NCI-H146 (cell line): ENCODE results near the gene OR5M11.
"Not testable (repeated sequence)": the region's sequence is repeated elsewhere in the genome, so short reads cannot be mapped to it uniquely, and the experiment has no call there.

Source experiments
- DNase-seq: peaks from one replicate; lab custom pipeline; 2025; lab: John Stamatoyannopoulos, UW

The OR5M11 gene

DNA sequence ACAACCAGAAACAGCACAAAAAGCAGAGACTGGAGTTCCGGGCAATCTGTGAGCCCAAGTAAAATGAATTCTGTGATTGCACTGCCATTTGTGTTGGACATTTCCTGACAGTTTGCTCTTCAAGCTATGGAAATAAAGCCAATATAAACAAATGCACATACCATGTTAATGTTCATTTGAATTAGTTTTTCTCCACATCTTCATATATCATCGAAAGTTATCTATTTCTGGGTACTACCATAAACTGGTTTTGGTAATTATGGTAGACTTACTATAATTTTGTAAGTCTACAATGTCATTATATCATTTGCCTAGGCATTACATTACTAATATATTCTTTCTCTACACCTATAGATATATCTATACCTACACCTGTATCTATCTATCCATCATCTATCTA lies at the start of gene OR5M11:
Gene OR5M11 (minus strand): TSS at position 101 of the 400 bp plus-strand sequence. CDS start 0 bp downstream, at position 101.
- DNase-seq: no peak

- DNase-seq: not testable (repeated sequence)
Measured at GRCh38 chr11:56592088-56592717, 49.1 kb upstream of the OR5M11 start.

DNA sequence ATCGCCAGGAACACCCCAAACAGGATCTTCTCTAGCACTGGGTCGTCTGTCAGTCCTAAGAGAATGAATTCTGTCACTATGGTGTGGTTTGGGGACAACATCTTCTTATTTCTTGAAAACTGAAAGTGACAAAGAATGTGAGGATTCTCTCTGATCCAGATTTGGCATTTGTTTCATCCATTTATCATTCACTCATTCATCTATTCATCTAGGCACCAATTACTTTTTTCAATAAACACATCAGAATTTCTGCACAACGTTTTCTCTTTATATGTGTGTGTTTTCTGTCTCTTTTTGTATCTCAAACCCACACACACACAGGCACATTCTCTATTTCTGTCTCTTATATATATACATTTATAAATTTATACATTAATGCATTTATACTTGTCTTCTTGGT lies 34.6 kb upstream of the OR5M11 start, which contains the start of gene OR5M10:
Gene OR5M10 (minus strand): TSS at position 101 of the 400 bp plus-strand sequence. CDS start 0 bp downstream, at position 101.
- no peak for DNase-seq

GRCh38 chr11:56558574-56558973 lies 15.5 kb upstream of the OR5M11 start:
- no peak for DNase-seq

DNA sequence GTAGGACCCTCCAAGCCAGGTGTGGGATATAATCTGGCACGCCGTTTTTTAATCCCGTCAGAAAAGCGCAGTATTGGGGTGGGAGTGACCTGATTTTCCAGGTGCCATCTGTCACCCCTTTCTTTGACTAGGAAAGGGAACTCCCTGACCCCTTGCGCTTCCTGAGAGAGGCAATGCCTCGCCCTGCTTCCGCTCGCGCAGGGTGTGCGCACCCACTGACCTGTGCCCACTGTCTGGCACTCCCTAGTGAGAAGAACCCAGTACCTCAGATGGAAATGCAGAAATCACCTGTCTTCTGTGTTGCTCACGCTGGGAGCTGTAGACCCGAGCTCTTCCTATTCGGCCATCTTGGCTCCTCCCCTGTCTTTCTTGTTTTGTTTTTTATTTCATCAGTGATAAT lies 11.6 kb upstream of the OR5M11 start:
- DNase-seq: not testable (repeated sequence)

GRCh38 chr11:56545531-56545930 lies 2.5 kb upstream of the OR5M11 start:
- no peak for DNase-seq

DNA sequence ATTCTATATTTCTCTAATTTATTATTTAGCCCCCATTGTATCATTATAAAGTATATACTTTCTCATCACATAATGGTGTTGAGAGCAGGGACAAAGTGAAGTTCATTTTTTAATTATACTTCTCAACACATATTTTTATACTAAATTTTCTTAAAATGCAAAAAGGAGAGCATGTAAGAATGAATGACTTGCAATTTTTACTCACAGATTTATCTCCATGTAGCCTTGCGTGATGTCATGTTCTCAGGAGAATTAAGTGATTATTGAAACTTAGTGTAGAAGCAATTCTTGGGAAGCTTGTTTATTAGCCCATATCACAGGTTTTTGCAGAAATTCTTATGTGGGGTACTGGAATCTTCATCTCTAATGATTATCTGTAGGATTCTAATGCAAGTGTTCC lies 682 bp upstream of the OR5M11 start:
- no peak for DNase-seq

GRCh38 chr11:56533054-56533740 lies 9.9 kb downstream of the OR5M11 start:
- DNase-seq: no peak

GRCh38 chr11:56531856-56532255 lies 11.2 kb downstream of the OR5M11 start:
- no peak for DNase-seq

GRCh38 chr11:56522008-56522407 lies 21.0 kb downstream of the OR5M11 start:
- no peak for DNase-seq

- no peak for DNase-seq
Measured at GRCh38 chr11:56513280-56513679, 29.8 kb downstream of the OR5M11 start.

GRCh38 chr11:56509439-56509838 lies 33.6 kb downstream of the OR5M11 start:
- no peak for DNase-seq

DNA sequence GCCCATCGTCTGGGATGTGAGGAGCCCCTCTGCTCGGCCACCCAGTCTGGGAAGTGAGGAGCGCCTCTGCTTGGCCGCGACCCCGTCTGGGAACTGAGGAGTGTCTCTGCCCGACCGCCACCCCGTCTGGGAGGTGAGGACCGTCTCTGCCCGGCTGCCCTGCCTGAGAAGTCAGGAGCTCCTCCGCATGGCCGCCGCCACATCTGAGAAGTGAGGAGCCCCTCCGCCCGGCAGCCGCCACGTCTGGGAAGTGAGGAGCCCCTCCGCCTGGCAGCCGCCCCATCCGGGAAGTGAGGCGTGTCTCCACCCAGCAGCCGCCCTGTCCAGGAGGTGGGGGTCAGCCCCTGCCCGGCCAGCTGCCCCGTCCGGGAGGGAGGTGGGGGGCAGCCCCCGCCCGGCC lies 46.0 kb downstream of the OR5M11 start:
- DNase-seq: no peak

DNA sequence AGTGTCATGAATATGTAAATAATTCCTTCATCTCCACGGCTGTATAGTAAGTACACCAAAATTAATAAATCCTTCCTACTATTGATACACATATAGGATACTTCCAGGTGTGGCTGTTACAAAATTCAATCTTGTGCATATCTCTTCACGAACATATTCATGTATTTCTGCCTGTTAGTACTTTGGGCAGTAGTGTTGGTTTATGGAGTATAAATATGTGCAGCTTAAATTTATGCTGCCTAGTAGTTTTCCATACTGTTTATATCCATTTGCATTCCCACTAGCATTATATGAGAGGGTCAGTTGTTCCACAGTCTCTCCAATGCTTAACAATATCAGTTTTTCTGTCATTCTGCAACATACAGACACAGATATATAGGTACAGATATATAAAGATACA lies 47.9 kb downstream of the OR5M11 start:
- no peak for DNase-seq
